GM10248 (cell line): ENCODE results near the gene KCNH1.

Experiments
- CTCF ChIA-PET: fragments of 300-600 bp; sonication (Branson Sonifier 250); formaldehyde crosslinking; extraction: SDS; loops from one replicate; lab custom pipeline; 2021; ENCODE audit warnings: antibody characterized with exemption; lab: Yijun Ruan, JAX
- POLR2A ChIA-PET: fragments of 350-650 bp; sonication (Branson Sonifier 250); formaldehyde crosslinking; extraction: SDS; loops from one replicate; lab custom pipeline; 2020; ENCODE audit warnings: antibody characterized with exemption; lab: Yijun Ruan, JAX
- DNase-seq: peaks from one replicate; pipeline ENCODE4 v3.0.0; 2012; ENCODE audit errors: extremely low spot score
- TF ChIP-seq, protein P1 (sequence below): IDR thresholded peaks from 2 replicates; pipeline ENCODE4 v1.5.1; 2012; ENCODE audit warnings: mild to moderate bottlenecking, low read depth; ENCODE audit errors: extremely low read depth, missing control alignments, control extremely low read depth

The KCNH1 gene

GRCh38 chr1:210940081-210940617 lies 193.8 kb downstream of the KCNH1 start:
- CTCF ChIA-PET: interaction anchor here (1.1 kb wide), 1 partner anchor 9 kb away, joined by 3 read pairs; no protein-coding TSS in a partner anchor
- no peak for DNase-seq
- POLR2A ChIA-PET: no interaction called here
- TF ChIP-seq, protein P1, sequence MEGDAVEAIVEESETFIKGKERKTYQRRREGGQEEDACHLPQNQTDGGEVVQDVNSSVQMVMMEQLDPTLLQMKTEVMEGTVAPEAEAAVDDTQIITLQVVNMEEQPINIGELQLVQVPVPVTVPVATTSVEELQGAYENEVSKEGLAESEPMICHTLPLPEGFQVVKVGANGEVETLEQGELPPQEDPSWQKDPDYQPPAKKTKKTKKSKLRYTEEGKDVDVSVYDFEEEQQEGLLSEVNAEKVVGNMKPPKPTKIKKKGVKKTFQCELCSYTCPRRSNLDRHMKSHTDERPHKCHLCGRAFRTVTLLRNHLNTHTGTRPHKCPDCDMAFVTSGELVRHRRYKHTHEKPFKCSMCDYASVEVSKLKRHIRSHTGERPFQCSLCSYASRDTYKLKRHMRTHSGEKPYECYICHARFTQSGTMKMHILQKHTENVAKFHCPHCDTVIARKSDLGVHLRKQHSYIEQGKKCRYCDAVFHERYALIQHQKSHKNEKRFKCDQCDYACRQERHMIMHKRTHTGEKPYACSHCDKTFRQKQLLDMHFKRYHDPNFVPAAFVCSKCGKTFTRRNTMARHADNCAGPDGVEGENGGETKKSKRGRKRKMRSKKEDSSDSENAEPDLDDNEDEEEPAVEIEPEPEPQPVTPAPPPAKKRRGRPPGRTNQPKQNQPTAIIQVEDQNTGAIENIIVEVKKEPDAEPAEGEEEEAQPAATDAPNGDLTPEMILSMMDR: no peak

DNA sequence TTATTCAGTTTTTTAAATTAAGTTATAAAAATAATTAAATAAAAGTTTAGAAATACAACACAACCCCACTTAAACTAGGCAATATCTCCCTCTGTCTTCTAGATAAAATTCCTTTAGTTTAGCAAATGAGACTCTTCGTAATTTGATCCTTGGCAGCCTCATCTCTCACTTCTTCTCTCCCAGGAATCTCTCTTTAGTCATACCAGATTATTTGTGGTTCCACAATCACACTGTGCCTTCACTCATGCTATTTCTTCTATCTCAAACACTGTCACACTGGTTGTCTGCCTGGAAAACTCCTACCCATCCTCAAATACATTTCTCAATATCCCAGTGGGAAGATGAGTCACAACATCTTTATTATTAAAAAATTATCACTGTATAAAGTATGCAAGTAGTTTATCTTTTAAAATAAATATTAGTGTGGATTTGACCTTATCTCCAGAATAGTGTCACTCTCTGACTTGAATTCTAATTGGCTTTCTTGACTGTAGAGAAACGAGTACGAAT lies 195.5 kb downstream of the KCNH1 start:
- ChIA-PET POLR2A (no interaction called here), CTCF (no interaction called here)
- DNase-seq: no peak
- TF ChIP-seq, protein P1: no peak

- TF ChIP-seq, protein P1: no peak
- CTCF ChIA-PET: no interaction called here
Observed at GRCh38 chr1:210937846-210938245, 196.1 kb downstream of the KCNH1 start.

GRCh38 chr1:210935905-210936304 lies 198.0 kb downstream of the KCNH1 start:
- ChIA-PET CTCF (interaction anchor here (1.4 kb wide), 1 partner anchor 17 kb away, joined by 4 read pairs; no protein-coding TSS in a partner anchor), POLR2A (no interaction called here)
- no peak for DNase-seq
- TF ChIP-seq, protein P1: no peak

More at GRCh38 chr1:210937846-210938245, 196.1 kb downstream of the KCNH1 start:
- POLR2A ChIA-PET: no interaction called here
- DNase-seq: no peak

DNA sequence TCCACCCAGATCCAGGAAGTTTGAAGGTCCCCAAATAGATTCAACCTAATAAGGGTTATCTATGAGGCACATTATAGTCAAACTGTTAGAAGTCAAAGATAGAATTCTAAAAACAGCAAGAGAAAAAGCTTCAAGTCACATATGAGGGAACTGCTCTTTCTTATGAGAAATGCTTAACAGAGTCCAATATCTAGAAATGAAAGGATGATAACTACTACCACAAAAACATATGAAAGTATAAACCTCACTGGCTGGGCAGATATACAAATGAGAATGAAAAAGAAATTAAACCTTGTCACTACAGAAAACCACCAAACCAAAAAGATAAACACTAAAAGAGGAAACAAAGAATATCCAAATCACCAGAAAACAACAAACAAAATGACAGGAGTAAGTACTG lies 201.8 kb downstream of the KCNH1 start:
- TF ChIP-seq, protein P1: no peak
- ChIA-PET CTCF (no interaction called here), POLR2A (no interaction called here)
- DNase-seq: no peak

GRCh38 chr1:210922666-210923065 lies 211.3 kb downstream of the KCNH1 start:
- DNase-seq: no peak
- POLR2A ChIA-PET: no interaction called here
- CTCF ChIA-PET: no interaction called here
- TF ChIP-seq, protein P1: no peak
